HG03097 (cell line): ENCODE measurements around the gene BATF3.

ENCODE experiments used
- ATAC-seq: cut with Tn5 transposase; IDR thresholded peaks from one replicate; pipeline ENCODE4 v1.9.1; 2021; ENCODE audit not compliant: unreplicated experiment, low FRiP score

BATF3 gene

GRCh38 chr1:212686069-212686468, 13.6 kb downstream of the BATF3 start:
- ATAC-seq, result no peak

DNA sequence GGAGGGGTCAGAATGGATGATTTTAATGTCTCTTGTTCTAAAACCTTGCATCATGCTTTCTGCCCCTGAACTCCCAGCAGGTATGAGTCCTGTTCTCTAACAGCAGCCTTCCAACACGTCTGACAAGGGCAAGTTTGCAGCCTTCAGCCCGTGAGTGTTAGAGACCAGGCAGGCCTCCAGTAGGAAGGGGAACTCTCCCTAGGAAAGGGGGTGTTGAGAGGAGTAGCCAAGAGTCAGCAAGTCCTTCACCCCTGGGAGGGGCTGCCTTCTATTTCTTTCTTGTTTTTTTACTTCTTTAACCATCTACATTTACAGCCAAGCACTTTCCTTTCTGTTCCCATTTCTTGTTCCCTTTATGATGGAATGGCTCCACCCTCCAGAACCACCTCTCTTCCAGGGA, 14.2 kb downstream of the BATF3 start:
- no peak for ATAC-seq

- no peak for ATAC-seq
Observed at GRCh38 chr1:212684521-212685090, 15.0 kb downstream of the BATF3 start.

DNA sequence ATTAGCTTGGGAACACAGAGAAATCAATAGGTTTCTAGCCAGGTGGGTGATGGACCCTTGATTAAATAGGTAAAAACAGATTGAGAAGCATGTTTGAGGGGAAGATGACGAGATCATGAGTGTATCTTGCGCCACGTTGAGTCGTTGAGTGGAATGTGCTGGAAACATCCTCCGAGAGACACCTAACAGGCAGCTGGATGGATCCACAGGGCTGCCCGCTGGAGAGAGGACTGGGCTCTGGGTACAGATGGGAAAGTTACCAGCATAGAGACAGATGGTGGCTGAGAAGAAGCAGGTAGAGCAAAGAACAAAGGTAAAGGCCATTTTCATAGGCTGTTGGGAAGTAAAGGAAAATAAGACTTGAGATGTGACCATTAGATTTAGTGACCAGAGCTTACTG, 15.6 kb downstream of the BATF3 start:
- no peak for ATAC-seq

DNA sequence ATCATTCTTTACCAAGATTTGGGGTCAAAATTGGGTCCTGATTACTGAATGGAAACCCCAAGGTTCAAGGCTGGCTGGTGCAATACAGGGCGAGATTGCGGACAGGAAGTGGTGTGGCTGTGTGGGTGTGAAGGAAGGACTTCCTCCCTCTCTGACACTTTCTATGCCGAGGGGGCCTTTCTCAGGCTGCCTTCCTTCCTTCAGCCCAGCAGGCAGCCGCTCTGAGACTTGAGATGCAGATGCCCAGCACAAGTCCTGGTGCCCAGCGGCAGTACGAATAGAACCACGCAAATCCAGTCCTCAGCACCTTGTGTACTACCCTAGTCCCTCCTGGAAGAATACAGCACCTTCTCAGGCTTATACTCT, 16.3 kb downstream of the BATF3 start:
- peak; percentile 72 for ATAC-seq

- no peak for ATAC-seq
Observed at GRCh38 chr1:212680680-212681389, 18.8 kb downstream of the BATF3 start.

- ATAC-seq, result peak; percentile 55
Observed at GRCh38 chr1:212678456-212679410, 20.9 kb downstream of the BATF3 start.

GRCh38 chr1:212677573-212677972, 22.1 kb downstream of the BATF3 start:
- no peak for ATAC-seq

DNA sequence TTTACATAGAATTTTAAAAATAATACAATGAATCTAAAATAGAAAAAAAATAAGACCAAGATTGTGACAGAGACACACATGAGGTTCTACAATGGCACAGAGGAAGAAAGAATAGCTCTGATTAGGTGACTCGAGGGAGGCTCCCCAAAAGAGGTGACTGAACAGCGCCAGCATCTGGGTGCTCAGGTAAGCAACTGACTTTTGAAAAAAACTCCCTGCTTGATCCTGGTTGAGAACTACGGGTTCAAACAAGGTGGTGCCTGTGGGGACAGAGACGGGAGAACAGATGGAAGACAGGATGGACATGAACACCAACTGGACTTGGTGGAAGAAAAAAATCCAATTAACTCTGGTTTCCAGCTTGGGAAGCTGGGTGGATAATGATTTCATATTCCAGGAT, 22.5 kb downstream of the BATF3 start:
- ATAC-seq, result no peak

DNA sequence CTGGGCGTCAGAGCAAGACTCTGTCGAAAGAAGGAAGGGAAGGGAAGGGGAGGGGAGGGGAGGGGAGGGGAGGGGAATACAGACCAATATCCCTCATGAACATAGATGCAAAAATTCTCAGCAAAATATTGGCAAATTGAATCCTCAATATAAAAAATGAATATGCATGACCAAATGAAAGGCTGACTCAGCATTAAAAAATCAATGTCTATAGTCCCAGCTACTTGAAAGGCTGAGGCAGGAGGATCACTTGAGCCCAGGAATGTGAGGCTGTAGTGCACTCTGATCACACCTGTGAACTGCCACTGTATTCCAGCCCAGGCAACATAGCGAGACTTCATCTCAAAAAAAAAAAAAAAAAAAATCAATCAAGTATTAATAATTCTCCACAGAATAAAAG, 24.0 kb downstream of the BATF3 start:
- ATAC-seq, result no peak

DNA sequence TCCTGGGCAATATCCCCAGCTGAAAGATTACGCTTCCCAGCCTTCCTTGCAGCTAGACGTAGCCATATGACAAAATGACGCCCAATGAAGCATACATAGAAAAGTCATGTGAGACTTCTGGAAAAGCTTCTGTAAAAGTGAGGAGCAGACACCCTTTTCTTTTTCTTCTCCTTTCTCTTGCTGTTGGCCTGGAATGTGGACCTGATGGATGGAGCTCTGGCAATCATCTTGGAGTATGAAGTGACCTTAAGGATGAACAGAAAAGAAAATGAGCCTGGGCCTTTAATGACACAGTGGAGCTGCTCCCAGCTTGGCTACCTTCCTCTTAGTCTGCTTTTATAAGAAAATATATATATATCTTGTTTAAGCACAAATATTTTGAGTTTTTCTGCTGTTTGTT, 24.8 kb downstream of the BATF3 start:
- no peak for ATAC-seq

DNA sequence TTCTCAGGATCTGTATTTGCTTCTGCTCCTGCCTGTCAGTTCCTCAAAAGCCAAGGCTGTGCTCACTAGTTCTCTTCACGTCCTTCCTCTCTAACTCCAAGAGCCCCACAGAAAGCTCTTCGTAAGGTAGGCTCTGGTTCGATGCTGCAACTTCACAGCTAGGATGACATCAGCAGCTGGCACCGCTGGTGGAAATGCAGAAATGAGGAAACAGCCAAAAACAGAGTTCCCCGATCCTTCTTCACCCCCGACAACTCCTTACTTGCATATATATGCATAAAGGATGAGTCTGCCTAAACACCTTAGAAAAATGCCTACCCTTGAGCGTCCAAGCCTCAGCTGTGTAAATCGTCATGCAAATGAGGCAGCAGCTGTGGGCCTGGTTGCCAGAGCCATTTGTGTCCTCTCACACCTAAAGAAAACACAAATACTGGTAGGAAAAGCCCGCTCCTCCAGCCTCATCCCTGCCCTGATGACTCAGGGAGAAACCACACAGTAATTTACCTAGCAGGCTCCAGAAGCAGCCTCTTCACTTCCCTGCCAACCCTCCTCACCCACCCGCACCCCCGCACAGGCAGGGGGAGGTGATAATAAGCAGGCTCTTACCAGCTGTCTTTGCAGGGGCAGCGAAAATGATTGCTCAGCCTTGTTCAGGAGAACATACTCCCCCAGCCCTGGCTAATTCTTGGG, 28.2 kb downstream of the BATF3 start:
- no peak for ATAC-seq

- no peak for ATAC-seq
Observed at GRCh38 chr1:212670882-212671281, 28.8 kb downstream of the BATF3 start.

DNA sequence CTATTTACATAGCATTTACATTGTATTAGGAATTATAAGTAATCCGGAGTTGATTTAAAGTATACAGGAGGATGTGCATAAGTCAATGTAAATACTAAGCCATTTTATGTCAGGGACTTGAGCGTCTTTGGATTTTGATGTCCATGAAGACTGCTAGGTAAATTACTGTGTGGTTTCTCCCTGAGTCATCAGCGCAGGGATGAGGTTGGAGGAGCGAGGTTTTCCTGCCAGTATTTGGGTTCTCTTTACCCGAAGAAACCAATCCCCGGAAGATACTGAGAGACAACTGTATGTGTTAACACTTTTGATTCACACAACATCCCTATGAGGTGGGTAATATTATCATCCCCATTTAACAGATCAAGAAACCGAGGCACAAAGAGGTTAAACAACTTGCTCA, 29.3 kb downstream of the BATF3 start:
- no peak for ATAC-seq

- ATAC-seq, result no peak
Observed at GRCh38 chr1:212669600-212669999, 30.0 kb downstream of the BATF3 start.

DNA sequence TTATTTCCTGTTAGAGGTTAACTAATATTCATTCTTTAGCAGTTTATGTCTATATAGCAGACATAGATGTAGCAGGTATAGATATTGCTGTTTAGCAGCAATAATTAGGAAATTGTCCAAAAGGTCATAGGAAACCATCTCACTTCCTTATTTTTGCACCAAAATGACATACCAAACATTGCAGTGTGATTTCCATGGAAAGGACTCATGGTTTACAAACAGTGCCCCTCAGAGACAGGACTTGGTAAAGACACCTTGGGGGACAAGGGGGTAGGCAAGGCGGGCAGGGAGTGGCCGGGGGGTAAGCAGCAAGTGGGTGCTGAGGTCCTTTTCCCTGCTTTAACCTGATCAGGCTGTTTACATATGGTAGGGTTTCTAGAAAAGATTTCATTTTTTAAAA, 30.5 kb downstream of the BATF3 start:
- ATAC-seq, result no peak

DNA sequence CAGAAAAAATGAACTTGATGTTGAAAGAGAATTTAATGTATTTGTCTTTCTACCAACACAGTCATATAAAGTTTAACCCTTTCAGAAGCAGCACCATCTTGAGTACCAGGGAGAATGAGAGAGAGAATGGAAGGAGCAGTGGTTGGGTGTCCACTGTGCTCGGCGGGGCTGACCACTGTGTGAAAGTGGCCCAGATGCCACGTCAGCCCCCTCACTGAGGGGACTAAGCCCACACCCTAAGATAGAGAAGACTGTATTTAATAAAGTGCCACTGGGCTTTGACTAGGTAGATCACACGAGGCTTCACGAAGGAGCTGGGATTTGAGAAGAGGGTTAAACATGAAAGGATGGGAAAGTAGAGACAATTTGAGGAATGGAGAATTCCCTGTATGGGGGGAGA, 31.2 kb downstream of the BATF3 start:
- ATAC-seq, result no peak

GRCh38 chr1:212667223-212668139, 32.2 kb downstream of the BATF3 start:
- no peak for ATAC-seq

DNA sequence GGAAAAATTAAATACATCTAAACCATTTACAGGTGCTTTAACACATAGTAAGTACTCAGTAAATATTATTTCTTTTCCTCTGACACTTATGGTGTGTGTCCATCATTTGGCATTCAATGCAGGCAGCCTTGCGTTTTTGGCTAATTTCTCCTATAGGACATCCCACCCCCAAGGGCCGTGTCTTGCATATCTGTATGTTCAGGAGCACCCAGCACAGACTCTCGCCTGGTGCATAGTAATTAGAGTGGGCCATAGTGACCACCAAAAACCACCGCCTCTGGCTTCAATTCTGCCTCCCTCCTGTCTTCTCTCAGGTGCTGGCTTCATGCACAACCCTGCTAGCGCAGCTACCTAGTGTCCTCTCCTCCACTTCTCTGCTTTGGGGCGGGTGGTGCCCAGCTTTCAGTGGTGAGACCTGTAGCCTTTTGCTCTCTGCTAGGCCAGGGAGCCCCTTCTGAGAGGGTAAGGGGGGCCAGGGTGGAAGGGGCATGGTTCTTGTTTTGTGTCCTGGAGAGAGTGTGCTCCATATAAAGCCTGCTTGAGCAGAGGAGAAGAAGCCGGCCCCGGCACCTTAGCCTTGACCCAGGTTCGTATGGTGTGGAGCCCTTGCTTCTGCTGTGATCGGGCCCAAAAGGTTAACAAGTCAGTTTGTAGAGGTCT, 33.4 kb downstream of the BATF3 start:
- no peak for ATAC-seq
